ENCODE results near the gene GUCD1. TPM values are rescaled to one million over a fixed set of nuclear protein-coding genes. Genes with fewer than 3 reads are reported as not detected.

Gene GUCD1
- total RNA-seq, 1 experiment from 2014 or later: 87.4 TPM

GRCh38 chr22:24503137-24503842 lies 51.6 kb downstream of the GUCD1 start:
- Histone ChIP-seq H2BK20ac (ENCODE audit: low read depth, low read length, poor library complexity, severe bottlenecking) (no peak overlapping the region), H3K9ac (ENCODE audit: extremely low read depth, insufficient read length, low read length) (no peak overlapping the region), H3K23ac (ENCODE audit: insufficient read length, low read depth, low read length) (no peak overlapping the region), H4K5ac (ENCODE audit: insufficient read length, low read depth, low read length) (no peak overlapping the region), H3K4ac (ENCODE audit: low read depth, low read length) (no peak overlapping the region), H3K79me2 (ENCODE audit: insufficient read depth, low read length) (no peaks in the 10 kb centered on the region), H2AK5ac (ENCODE audit: insufficient read length, low read length) (no peak overlapping the region), H3K4me2 (ENCODE audit: insufficient read depth, insufficient read length, low read length) (no peak overlapping the region), H2BK15ac (ENCODE audit: low read depth, low read length) (no peak overlapping the region), H3K23me2 (ENCODE audit: insufficient read length, low read depth, low read length, poor library complexity, severe bottlenecking) (no peaks in the 10 kb centered on the region), H2BK120ac (ENCODE audit: low read depth, low read length, poor library complexity, severe bottlenecking) (no peak overlapping the region), H2BK5ac (ENCODE audit: insufficient read length, low read length) (no peak overlapping the region), H4K20me1 (ENCODE audit: control insufficient read depth, insufficient read depth, insufficient read length) (no peaks in the 10 kb centered on the region), H2AFZ (ENCODE audit: low read length) (no peak overlapping the region), H3K79me1 (ENCODE audit: insufficient read depth, low read depth, low read length, poor library complexity, severe bottlenecking) (no peaks in the 10 kb centered on the region), H3K27me3 (ENCODE audit: insufficient read depth, low read length) (no peaks in the 10 kb centered on the region), H3K4me1 (ENCODE audit: insufficient read depth, low read length) (no peaks in the 10 kb centered on the region; the same call in 1 of the 2 replicates), H3T11ph (ENCODE audit: low read length) (no peak overlapping the region), H4K8ac (replicated peaks; ENCODE audit: insufficient read length, low read depth, low read length) (no peak overlapping the region), H3K14ac (ENCODE audit: insufficient read depth, low read length) (no peak overlapping the region), H3K18ac (ENCODE audit: insufficient read length, low read depth, low read length) (no peak overlapping the region), H3K9me3 (ENCODE audit: control insufficient read depth, low read depth, low read length) (no peaks in the 10 kb centered on the region), H3K27ac (ENCODE audit: insufficient read length, low read depth, low read length) (no peak overlapping the region), H2BK12ac (ENCODE audit: insufficient read length, low read depth, low read length) (no peak overlapping the region), H3K56ac (ENCODE audit: insufficient read length, low read depth, low read length) (no peak overlapping the region), H4K91ac (ENCODE audit: insufficient read length, low read depth, low read length) (no peak overlapping the region)
- no peak overlapping the region for H3K4me3 Mint-ChIP-seq
- TF ChIP-seq, protein P1, sequence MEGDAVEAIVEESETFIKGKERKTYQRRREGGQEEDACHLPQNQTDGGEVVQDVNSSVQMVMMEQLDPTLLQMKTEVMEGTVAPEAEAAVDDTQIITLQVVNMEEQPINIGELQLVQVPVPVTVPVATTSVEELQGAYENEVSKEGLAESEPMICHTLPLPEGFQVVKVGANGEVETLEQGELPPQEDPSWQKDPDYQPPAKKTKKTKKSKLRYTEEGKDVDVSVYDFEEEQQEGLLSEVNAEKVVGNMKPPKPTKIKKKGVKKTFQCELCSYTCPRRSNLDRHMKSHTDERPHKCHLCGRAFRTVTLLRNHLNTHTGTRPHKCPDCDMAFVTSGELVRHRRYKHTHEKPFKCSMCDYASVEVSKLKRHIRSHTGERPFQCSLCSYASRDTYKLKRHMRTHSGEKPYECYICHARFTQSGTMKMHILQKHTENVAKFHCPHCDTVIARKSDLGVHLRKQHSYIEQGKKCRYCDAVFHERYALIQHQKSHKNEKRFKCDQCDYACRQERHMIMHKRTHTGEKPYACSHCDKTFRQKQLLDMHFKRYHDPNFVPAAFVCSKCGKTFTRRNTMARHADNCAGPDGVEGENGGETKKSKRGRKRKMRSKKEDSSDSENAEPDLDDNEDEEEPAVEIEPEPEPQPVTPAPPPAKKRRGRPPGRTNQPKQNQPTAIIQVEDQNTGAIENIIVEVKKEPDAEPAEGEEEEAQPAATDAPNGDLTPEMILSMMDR (conservative IDR thresholded peaks at IDR 0.05): peak; percentile 85
- DNase-seq: peak; percentile 71
- H3K4me1 Mint-ChIP-seq: peaks cover 38 to 46% of the 10 kb centered on the region in 2 experiments
- peaks cover 13% of the 10 kb centered on the region for H3K27me3 Mint-ChIP-seq (ENCODE audit: low read depth)
- no CpG with 5 or more reads among the region's 7 CpGs for WGBS (ENCODE audit: extremely low coverage, insufficient read length, low lambda C conversion rate)
- H3K36me3 Mint-ChIP-seq (ENCODE audit: insufficient read depth in 1 of 3, low read depth in 3 of 3): no peaks in the 10 kb centered on the region
- H3K9me3 Mint-ChIP-seq: no peaks in the 10 kb centered on the region; a peak in 1 of 5 replicates
- H3K27ac Mint-ChIP-seq: no peak overlapping the region; a peak in 1 of 7 replicates
